Renal cortex interstitium (tissue), 11 donors: Measurements from ENCODE around the gene TTC33. TPM values are rescaled to one million over a fixed set of nuclear protein-coding genes. Genes with fewer than 3 reads are reported as not detected.

Experiments used
- DNase-seq, 11 donors: peaks; one replicate each; pipeline ENCODE4 v3.0.0-alpha.2; 2013; ENCODE audit warnings: low read depth in 9 of 11, low spot score in 4 of 11; ENCODE audit errors: extremely low read depth in 1 of 11
- polyA plus RNA-seq, 3 donors: library from polyadenylated mRNA; unstranded; fragments of 120-200 nt; gene quantifications; one replicate each; pipeline ENCODE4 v1.2.1, GENCODE V29; 2013; ENCODE audit not compliant: insufficient read length in 3 of 3

Gene TTC33
- polyA plus RNA-seq, 3 donors, result 33.3 to 39.8 (median 34.2) TPM

DNA sequence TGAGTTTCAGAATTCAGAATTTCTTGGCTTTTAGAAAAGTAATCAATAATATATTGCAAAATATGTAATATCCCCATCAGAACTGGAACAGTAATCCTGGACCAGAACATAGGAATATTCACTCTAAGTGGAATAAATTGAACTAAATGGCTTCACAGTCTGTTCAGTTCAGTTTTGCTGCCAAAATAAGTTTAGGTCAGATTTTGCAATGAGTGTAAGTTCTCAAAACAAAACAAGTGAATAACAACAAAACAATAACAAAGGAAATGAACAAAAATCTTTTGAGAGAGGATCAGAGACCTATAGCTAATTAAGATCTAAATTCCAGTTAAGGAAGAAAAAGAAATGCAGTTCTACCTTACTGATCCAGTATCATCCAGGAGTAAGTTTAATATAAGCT lies 66.8 kb downstream of the TTC33 start:
- no peak for DNase-seq

GRCh38 chr5:40688127-40688761 lies 67.5 kb downstream of the TTC33 start:
- peak in 9 of 11 donors; percentile 73 to 86 (median 82) for DNase-seq

GRCh38 chr5:40687321-40687720 lies 68.4 kb downstream of the TTC33 start:
- no peak for DNase-seq

DNA sequence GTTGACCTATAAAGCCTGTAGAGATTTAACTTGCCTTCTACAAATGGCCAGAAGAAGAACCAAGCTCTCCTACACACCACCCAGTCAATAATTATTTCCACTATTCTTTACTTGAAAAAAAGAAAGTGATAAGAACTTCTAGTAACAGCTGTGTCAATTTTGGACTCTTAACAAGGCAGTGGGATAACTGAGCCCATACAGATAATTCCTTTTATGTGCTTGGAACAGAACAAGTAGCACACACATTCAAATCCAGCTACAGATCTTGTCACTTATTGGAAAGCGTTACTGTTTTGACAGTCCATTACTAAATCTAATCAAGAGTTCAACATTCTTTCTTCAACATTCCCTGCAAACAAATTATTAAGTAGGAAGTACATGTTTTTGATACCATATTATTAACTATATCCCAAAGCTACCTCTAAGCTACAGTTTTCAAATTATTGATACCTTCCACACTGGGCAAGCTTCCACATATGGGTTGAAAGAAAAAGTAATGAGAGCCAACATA lies 69.7 kb downstream of the TTC33 start:
- DNase-seq, result no peak

DNA sequence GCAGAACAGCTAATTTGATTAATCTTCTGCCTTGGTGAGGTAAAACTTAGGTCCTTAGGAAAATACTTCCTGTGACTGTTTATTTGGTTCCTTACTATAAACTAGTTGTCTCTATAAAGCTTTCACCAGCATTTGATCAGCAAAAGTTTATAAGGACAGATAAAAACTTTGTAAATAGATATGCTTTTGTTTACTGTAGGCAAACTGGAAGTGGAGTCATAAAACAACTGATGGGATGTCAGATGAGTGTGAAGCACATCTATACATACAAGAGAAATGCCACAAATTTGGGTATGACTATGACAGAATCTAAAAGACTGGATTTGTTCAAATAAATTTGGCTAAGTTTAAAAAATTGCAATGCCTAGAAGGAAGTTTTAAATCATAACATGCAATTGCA lies 70.6 kb downstream of the TTC33 start:
- no peak for DNase-seq

DNA sequence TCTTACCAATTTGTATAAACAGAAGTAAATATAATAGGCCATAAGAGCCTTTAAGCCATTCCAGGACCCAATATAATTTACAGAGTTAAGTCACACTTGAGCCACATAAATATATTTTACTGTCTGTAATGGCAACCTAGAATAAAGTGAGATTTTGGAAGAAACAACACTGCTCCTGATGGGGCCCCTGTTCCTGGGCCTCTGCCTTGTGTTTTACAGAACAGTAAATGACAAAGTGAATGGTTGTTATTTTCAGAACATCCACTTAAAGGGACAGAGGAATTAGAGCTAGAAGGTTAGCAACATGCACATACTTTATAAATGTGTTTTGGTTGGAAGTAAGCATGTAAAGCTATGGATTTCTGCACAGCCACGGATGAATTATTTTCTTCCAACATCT lies 72.5 kb downstream of the TTC33 start:
- DNase-seq, result no peak

DNA sequence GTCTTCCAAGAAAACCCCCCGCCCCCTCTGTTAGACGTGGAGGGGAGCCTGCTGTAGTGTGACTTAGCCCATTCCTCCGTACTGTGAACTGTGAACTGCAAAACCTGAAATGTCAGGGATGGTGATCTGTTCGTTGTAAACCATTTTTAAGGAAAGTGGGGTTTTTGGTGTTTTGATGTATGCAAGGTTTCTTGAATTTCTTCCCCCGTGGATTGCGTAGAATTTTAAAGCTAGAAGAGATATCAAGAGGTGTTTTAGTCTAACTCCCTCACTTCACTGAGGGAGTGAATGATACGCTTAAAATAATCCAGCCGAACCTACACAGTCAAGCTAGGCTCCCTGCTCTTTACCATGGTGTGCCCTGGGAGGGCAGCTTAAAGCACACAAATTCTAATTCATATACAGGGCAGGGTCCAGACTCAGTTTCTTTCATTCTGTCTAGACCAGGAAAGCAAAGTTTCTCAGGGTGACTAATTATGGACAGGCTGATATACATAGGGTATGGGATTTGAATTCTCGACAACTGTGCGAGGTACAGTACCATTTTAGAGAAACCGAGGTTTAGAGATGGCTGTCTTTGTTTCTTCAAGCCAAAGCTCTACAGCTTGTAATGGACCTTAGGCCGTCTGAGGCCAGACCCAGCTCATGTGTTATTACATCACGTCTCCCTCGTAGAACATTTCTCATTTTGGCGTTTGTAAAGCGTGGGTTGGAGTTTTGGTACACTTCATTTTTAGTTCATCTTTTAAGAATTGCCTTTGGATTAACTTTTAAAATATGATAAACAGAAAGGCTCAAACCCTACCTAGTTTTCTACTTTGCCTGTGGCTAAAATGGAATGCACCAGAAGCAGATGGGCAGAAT lies 73.4 kb downstream of the TTC33 start:
- DNase-seq, result no peak

DNA sequence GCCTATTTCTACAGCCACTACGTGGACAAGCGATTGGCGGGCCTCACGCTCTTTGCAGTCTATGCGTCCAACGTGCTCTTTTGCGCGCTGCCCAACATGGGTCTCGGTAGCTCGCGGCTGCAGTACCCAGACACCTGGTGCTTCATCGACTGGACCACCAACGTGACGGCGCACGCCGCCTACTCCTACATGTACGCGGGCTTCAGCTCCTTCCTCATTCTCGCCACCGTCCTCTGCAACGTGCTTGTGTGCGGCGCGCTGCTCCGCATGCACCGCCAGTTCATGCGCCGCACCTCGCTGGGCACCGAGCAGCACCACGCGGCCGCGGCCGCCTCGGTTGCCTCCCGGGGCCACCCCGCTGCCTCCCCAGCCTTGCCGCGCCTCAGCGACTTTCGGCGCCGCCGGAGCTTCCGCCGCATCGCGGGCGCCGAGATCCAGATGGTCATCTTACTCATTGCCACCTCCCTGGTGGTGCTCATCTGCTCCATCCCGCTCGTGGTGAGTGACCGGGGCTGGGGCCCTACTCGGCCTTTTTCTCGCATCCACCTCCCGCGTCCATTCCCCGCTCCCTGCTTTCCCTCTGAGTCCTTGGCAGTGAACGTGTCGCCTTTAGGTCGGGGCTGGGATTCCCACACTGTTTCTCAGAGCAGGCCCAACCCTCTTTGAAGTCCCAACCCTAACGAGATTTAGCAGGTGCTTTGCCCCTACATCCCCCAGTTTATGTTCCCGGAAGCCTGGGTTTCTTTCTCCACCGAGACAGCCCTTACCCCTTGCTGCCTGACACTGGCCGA lies 74.2 kb downstream of the TTC33 start:
- no peak for DNase-seq

GRCh38 chr5:40680741-40681362 lies 74.9 kb downstream of the TTC33 start:
- DNase-seq, result no peak

- no peak for DNase-seq
Measured at GRCh38 chr5:40679913-40680681, 75.7 kb downstream of the TTC33 start, which contains the start of gene PTGER4. TSS of gene PTGER4 (plus strand) at chr5:40679915. CDS start at chr5:40680994, 1,079 bp downstream.

GRCh38 chr5:40679148-40679912 lies 76.4 kb downstream of the TTC33 start:
- peak in 10 of 11 donors; percentile 63 to 90 (median 86) for DNase-seq

DNA sequence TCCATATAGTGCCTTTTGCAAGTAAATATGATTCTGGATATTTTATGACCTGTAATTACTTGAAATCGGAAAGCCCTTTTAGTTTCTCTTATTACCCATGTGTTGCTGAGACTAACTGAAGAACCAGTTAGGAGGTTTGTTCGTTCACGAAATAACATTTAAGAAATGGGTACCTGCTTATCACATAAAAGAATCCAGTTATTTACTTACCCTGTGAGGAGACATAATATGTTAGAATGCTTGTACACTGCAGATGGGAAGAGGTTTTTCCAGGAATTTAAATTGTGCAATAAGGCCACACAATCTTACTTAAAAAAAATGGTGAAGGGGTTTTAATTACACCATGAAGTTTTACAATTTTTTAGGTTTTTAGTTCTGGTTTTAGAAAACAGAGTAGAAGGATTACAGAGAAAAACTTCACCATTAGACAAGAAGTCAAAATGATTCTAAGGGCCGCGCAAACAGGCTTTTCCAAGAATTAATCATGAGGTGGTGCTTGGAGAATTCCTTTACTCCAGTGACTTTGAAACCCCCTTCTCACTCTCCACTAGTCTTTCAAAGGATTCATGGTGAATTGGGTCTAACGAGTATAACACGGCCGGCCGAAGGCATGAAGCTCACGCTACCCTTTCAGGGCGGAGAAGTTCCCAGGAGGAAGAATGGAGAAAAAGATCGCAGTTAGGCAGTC lies 77.2 kb downstream of the TTC33 start:
- DNase-seq, result no peak

DNA sequence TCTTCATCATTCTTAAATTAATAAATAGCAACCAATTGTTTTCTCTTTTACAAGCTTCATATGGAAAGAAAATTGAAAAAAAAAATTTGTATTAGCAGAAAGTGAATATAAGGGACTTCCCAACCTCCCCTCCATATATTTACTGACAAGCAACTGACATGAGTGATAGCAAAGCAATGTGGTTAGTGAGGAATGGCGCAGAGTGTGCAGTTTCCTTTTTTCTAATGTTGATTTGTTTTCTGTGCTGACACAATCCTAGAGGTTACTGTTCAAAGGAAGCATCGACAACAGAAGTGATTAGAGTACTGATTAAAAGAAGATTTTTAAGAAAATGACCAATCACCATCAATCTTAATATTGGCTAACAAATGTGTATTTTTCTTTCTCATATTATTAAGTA lies 77.7 kb downstream of the TTC33 start:
- no peak for DNase-seq

- no peak for DNase-seq
Measured at GRCh38 chr5:40677456-40677855, 78.3 kb downstream of the TTC33 start.

DNA sequence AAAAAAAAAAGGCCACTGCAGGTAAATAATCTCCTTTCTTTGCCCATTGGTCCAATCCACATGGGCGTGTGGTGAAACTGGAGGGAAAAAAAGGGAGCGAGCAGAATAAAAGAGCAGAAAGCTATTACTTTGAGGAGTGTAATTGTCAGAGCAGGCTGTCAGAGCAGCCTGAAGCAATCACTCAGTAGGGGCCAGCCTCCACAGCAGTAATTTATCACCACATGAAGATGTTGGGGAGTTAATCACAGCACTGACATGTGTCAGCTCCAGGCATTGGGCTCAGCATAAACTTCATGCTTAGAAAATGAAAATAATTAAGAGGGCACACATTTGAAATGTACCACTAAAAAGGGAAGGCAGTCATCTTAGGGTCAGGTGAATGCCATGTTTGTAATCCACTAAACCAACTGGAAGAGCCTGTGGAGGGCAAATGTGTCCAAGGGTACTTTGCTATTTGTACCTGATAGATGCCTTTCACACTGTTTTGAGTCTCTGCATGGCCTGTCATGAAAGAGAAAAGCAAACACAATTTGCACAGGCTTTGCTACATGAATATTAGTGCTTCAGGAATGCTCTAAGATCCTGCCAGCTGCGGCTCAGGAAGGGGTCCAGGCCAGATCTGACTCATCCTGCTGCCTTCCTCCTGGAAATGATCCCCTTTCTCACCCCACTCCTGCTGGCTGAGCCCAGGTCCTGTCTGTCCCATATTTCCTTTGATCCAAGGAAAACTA lies 79.0 kb downstream of the TTC33 start:
- DNase-seq, result no peak

- DNase-seq, result no peak
Measured at GRCh38 chr5:40675396-40676133, 80.2 kb downstream of the TTC33 start.
